ENCODE measurements around the gene TMEM203. TPM values are rescaled to one million over a fixed set of nuclear protein-coding genes. Genes with fewer than 3 reads are reported as not detected.

The TMEM203 gene
- total and polyA plus RNA-seq, 2 of the 13 experiments (the other 11 are each of a cell fraction or from before 2014, with no cell fraction given), result 23.4 to 36.7 TPM

DNA sequence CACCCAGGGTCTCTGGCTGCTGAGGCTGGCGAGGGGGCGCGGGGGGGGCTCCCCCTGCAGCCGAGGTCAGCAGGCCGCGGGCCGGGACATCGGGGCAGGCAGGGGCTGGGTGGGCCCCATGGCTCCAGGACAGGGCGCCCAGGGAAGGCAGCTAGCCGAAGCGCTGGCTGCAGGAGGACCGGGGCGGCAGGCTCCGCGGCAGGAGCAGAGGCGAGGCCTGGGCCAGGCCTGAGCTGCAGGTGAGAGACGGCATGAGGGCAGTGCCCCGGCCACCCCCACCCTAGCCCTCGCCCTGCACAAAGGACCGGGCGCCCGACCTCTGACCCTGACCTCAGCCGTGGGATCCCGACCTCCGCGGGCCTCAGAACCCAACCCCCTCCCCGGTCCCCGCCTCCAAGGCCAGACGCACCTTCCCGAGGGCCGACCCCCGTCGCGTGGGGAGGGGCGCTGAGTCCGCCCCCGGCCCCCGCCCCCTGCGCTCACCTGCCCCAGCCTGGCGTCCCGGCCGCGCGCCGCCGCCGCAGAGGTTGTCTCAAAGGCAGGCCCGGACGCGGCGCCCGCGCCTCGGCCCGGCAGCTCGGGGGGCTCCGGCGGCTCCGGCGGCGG is 16.2 kb upstream of the TMEM203 start (continued):
- TF ChIP-seq ZNF143 (CRISPR knock-in tag; IDR thresholded peaks at IDR 0.05) (no peak), PLRG1 (conservative IDR thresholded peaks at IDR 0.05) (no peak), MIXL1 (CRISPR knock-in tag; IDR thresholded peaks at IDR 0.05) (no peak), ZSCAN25 (CRISPR knock-in tag; IDR thresholded peaks at IDR 0.05) (peak; percentile 55; the same call in 1 of the 2 replicates), ZFP36 (IDR thresholded peaks at IDR 0.05; ENCODE audit: borderline replicate concordance, low read depth, low read length, partially characterized antibody) (no peak), PHF8 (CRISPR knock-in tag; IDR thresholded peaks at IDR 0.05) (0 out of 2 replicates have a peak, but pooled peaks have one; percentile 25), ZNF121 (CRISPR knock-in tag; IDR thresholded peaks at IDR 0.05) (no peak), ZFP36L2 (CRISPR knock-in tag; IDR thresholded peaks at IDR 0.05) (no peak), ATM (IDR thresholded peaks at IDR 0.05; ENCODE audit: borderline replicate concordance) (no peak), ZNF850 (CRISPR knock-in tag; conservative IDR thresholded peaks at IDR 0.05) (no peak), ZNF468 (CRISPR knock-in tag; IDR thresholded peaks at IDR 0.05) (no peak), ZNF329 (CRISPR knock-in tag; IDR thresholded peaks at IDR 0.05; ENCODE audit: low read depth) (peak; percentile 31; the same call in 1 of the 2 replicates), NAIF1 (CRISPR knock-in tag; IDR thresholded peaks at IDR 0.05; ENCODE audit: borderline replicate concordance) (no peak), ZNF674 (CRISPR knock-in tag; IDR thresholded peaks at IDR 0.05; ENCODE audit: low read depth) (no peak), ZNF501 (CRISPR knock-in tag; IDR thresholded peaks at IDR 0.05) (no peak), LCORL (IDR thresholded peaks at IDR 0.05) (no peak), LCORL (CRISPR knock-in tag; IDR thresholded peaks at IDR 0.05) (peak; percentile 29; the same call in 1 of the 2 replicates), SIN3B (IDR thresholded peaks at IDR 0.05; ENCODE audit: low read length) (no peak)
- TF ChIP-seq, protein P1, sequence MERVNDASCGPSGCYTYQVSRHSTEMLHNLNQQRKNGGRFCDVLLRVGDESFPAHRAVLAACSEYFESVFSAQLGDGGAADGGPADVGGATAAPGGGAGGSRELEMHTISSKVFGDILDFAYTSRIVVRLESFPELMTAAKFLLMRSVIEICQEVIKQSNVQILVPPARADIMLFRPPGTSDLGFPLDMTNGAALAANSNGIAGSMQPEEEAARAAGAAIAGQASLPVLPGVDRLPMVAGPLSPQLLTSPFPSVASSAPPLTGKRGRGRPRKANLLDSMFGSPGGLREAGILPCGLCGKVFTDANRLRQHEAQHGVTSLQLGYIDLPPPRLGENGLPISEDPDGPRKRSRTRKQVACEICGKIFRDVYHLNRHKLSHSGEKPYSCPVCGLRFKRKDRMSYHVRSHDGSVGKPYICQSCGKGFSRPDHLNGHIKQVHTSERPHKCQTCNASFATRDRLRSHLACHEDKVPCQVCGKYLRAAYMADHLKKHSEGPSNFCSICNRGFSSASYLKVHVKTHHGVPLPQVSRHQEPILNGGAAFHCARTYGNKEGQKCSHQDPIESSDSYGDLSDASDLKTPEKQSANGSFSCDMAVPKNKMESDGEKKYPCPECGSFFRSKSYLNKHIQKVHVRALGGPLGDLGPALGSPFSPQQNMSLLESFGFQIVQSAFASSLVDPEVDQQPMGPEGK (CRISPR knock-in tag; IDR thresholded peaks at IDR 0.05), result peak; percentile 95
- TF ChIP-seq, protein P2, sequence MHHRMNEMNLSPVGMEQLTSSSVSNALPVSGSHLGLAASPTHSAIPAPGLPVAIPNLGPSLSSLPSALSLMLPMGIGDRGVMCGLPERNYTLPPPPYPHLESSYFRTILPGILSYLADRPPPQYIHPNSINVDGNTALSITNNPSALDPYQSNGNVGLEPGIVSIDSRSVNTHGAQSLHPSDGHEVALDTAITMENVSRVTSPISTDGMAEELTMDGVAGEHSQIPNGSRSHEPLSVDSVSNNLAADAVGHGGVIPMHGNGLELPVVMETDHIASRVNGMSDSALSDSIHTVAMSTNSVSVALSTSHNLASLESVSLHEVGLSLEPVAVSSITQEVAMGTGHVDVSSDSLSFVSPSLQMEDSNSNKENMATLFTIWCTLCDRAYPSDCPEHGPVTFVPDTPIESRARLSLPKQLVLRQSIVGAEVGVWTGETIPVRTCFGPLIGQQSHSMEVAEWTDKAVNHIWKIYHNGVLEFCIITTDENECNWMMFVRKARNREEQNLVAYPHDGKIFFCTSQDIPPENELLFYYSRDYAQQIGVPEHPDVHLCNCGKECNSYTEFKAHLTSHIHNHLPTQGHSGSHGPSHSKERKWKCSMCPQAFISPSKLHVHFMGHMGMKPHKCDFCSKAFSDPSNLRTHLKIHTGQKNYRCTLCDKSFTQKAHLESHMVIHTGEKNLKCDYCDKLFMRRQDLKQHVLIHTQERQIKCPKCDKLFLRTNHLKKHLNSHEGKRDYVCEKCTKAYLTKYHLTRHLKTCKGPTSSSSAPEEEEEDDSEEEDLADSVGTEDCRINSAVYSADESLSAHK (CRISPR knock-in tag; IDR thresholded peaks at IDR 0.05; ENCODE audit: borderline replicate concordance), result no peak
- TF ChIP-seq, protein P3, sequence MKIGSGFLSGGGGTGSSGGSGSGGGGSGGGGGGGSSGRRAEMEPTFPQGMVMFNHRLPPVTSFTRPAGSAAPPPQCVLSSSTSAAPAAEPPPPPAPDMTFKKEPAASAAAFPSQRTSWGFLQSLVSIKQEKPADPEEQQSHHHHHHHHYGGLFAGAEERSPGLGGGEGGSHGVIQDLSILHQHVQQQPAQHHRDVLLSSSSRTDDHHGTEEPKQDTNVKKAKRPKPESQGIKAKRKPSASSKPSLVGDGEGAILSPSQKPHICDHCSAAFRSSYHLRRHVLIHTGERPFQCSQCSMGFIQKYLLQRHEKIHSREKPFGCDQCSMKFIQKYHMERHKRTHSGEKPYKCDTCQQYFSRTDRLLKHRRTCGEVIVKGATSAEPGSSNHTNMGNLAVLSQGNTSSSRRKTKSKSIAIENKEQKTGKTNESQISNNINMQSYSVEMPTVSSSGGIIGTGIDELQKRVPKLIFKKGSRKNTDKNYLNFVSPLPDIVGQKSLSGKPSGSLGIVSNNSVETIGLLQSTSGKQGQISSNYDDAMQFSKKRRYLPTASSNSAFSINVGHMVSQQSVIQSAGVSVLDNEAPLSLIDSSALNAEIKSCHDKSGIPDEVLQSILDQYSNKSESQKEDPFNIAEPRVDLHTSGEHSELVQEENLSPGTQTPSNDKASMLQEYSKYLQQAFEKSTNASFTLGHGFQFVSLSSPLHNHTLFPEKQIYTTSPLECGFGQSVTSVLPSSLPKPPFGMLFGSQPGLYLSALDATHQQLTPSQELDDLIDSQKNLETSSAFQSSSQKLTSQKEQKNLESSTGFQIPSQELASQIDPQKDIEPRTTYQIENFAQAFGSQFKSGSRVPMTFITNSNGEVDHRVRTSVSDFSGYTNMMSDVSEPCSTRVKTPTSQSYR (CRISPR knock-in tag; IDR thresholded peaks at IDR 0.05; ENCODE audit: borderline replicate concordance), result peak; percentile 76; the same call in 1 of the 2 replicates
